ENCODE results near the gene PROSER2. TPM values are rescaled to one million over a fixed set of nuclear protein-coding genes. Genes with fewer than 3 reads are reported as not detected.

Gene PROSER2
- total and polyA plus RNA-seq, 2 of the 13 experiments (the other 11 are each of a cell fraction or from before 2014, with no cell fraction given): 6.9 to 7.7 TPM

- no peak for TF ChIP-seq PPARG (CRISPR knock-in tag; conservative IDR thresholded peaks at IDR 0.05)
- no peak for TF ChIP-seq ZNF746 (CRISPR knock-in tag; IDR thresholded peaks at IDR 0.05)
Observed at GRCh38 chr10:11822026-11822756, 965 bp upstream of the PROSER2 start (continued).

DNA sequence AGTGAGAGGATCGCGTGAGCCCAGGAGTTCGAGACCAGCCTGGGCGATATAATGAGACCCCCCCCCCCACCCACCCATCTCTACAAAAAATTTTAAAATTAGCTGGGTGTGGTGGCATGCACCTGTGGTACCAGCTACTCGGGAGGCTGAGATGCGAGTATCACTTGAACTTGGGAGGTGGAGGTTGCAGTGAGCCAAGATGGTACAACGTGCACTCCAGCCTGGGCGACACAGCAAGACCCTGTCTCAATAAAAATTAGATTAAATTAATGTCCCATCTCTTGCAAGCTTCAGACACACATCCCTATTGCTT is 391 bp upstream of the PROSER2 start:
- intact Hi-C loops (cut with micrococcal nuclease; ENCODE audit: unreplicated experiment): loop anchor here (10.0 kb wide), 1 partner anchor 218 kb away; no protein-coding TSS in a partner anchor
- Histone ChIP-seq H3K9ac (ENCODE audit: insufficient read depth, low read depth, low read length) (peak overlapping the region; percentile 84), H3K27ac (ENCODE audit: extremely low read length, insufficient read depth, low read length) (no peak overlapping the region), H3K27me3 (ENCODE audit: control insufficient read depth in 1 of 2, insufficient read depth in 2 of 2, low read length in 2 of 2) (no peaks in the 10 kb centered on the region), H3K4me1 (ENCODE audit: insufficient read depth, low read length) (peaks cover 49% of the 10 kb centered on the region), H3K4me3 (replicated peaks in 1 of 3; ENCODE audit: insufficient read depth in 1 of 3, low read depth in 2 of 3, low read length in 3 of 3) (peak overlapping the region; percentile 90 to 98 (median 97); a peak in 5 of 6 replicates), H3K36me3 (replicated peaks in 1 of 2; ENCODE audit: control insufficient read depth in 1 of 2, insufficient read depth in 2 of 2, low read length in 2 of 2) (no peaks in the 10 kb centered on the region; a peak in 1 of 5 replicates), H3K4me2 (ENCODE audit: low read depth, low read length) (peak overlapping the region; percentile 87), H4K20me1 (ENCODE audit: insufficient read depth, low read length) (peaks cover 6% of the 10 kb centered on the region; the same call in 1 of the 2 replicates), H3K79me2 (ENCODE audit: insufficient read depth, low read length) (peaks cover 37% of the 10 kb centered on the region), H3K9me3 (ENCODE audit: low read length) (no peaks in the 10 kb centered on the region), H2AFZ (ENCODE audit: low read length) (no peak overlapping the region)
- DNase-seq (ENCODE audit: low spot score) (no peak), FAIRE-seq (no peak), ATAC-seq (no peak)
- BruUV-seq (replicated peaks): no TSS peak
- ChIA-PET POLR2A (interaction anchor here (1.1 kb wide), 1 partner anchor 13 kb away, joined by 4 read pairs; no protein-coding TSS in a partner anchor), CTCF (ENCODE audit: low intra/inter-chr PET ratio, low total read pairs) (no interaction called here)
- WGBS (ENCODE audit: low lambda C conversion rate): 16% methylated on average over 7 of the region's 8 CpGs
- TF ChIP-seq E2F5 (CRISPR knock-in tag; conservative IDR thresholded peaks at IDR 0.05): no peak
- TF ChIP-seq ZNF644 (CRISPR knock-in tag; IDR thresholded peaks at IDR 0.05; ENCODE audit: low read depth): no peak
- no peak for TF ChIP-seq ZNF616 (CRISPR knock-in tag; IDR thresholded peaks at IDR 0.05; ENCODE audit: low read depth)
- TF ChIP-seq MTA1 (CRISPR knock-in tag; IDR thresholded peaks at IDR 0.05; ENCODE audit: borderline replicate concordance): no peak
- no peak for TF ChIP-seq ZBTB38 (CRISPR knock-in tag; IDR thresholded peaks at IDR 0.05)
- in situ Hi-C loops (cut with HindIII; ENCODE audit: extremely low pct_ligation_motif_present, low pct_unique_long_range_greater_than_20kb): no loop called here

All from HepG2 (cell line).